A673 (cell line): Measurements from ENCODE around the gene PRKAR2B. TPM values are rescaled to one million over a fixed set of nuclear protein-coding genes. Genes with fewer than 3 reads are reported as not detected.

Experiments
- BruUV-seq: library from RNA; stranded (reverse); fragments of 400-500 nt; replicated peaks from 2 replicates; lab custom pipeline; 2021; lab: Mats Ljungman, UMichigan
- CTCF ChIA-PET: fragments of 300-600 bp; sonication (Branson Sonifier 250); formaldehyde crosslinking; loops from one replicate; lab custom pipeline; 2022; ENCODE audit warnings: antibody characterized with exemption; lab: Charles Lee
- POLR2A ChIA-PET: fragments of 300-600 bp; sonication (Branson Sonifier 250); formaldehyde crosslinking; loops from one replicate; lab custom pipeline; 2022; ENCODE audit warnings: antibody characterized with exemption; ENCODE audit not compliant: low non-redundant PET; lab: Charles Lee
- DNase-seq: peaks from one replicate; pipeline ENCODE4 v3.0.0-alpha.2; 2015; ENCODE audit warnings: low spot score
- H3K27ac ChIP-seq: fragments of 200-600 bp; sonication (generic); 2 replicates; pipeline ENCODE4 v1.5.1; 2016; ENCODE audit warnings: mixed run types, low read depth, mild to moderate bottlenecking, mixed read lengths, antibody characterized with exemption, low read length; ENCODE audit not compliant: poor library complexity, severe bottlenecking
- H3K27me3 ChIP-seq: fragments of 200-600 bp; sonication (generic); replicated peaks from 2 replicates; pipeline ENCODE4 v1.6.1; 2017; ENCODE audit warnings: mixed run types, low read depth, mild to moderate bottlenecking, mixed read lengths, antibody characterized with exemption, low read length; ENCODE audit not compliant: insufficient read depth, poor library complexity
- H3K36me3 ChIP-seq: fragments of 200-600 bp; sonication (generic); 2 replicates; pipeline ENCODE4 v1.6.1; 2016; ENCODE audit warnings: mixed run types, mild to moderate bottlenecking, mixed read lengths, antibody characterized with exemption, low read length; ENCODE audit not compliant: insufficient read depth, poor library complexity, severe bottlenecking
- H3K4me1 ChIP-seq: fragments of 200-600 bp; sonication (generic); 2 replicates; pipeline ENCODE4 v1.6.1; 2017; ENCODE audit warnings: mixed run types, mild to moderate bottlenecking, mixed read lengths, antibody characterized with exemption, low read length; ENCODE audit not compliant: insufficient read depth, poor library complexity, severe bottlenecking
- H3K4me3 ChIP-seq: fragments of 200-600 bp; sonication (generic); 2 replicates; pipeline ENCODE4 v1.5.1; 2016; ENCODE audit warnings: low read depth, mixed run types, mild to moderate bottlenecking, mixed read lengths, low read length; ENCODE audit not compliant: poor library complexity, severe bottlenecking
- H3K9me3 ChIP-seq: fragments of 200-600 bp; sonication (generic); 2 replicates; pipeline ENCODE4 v1.6.1; 2016; ENCODE audit warnings: mixed run types, low read depth, mild to moderate bottlenecking, mixed read lengths, antibody characterized with exemption, low read length; ENCODE audit not compliant: poor library complexity, severe bottlenecking
- CTCF ChIP-seq: fragments of 300-800, 200-600 bp; sonication (generic); conservative IDR thresholded peaks from 2 replicates; pipeline ENCODE4 v1.5.1; 2017; ENCODE audit warnings: low read depth, mild to moderate bottlenecking, antibody characterized with exemption, low read length, moderate library complexity, mixed read lengths
- EZH2 ChIP-seq: fragments of 200-600 bp; sonication (generic); IDR thresholded peaks from 2 replicates; pipeline ENCODE4 v1.6.1; 2017; ENCODE audit warnings: borderline replicate concordance, low read depth, mild to moderate bottlenecking, mixed read lengths, antibody characterized with exemption, low read length; ENCODE audit not compliant: poor library complexity, severe bottlenecking
- intact Hi-C: fragments of 100-400 bp; cut with micrococcal nuclease; formaldehyde crosslinking; loops from one replicate; pipeline ENCODE4 v1.10.0; 2022; ENCODE audit not compliant: unreplicated experiment
- total RNA-seq: library from RNA; stranded (reverse); gene quantifications from 2 replicates; pipeline ENCODE4 v1.2.3, GENCODE V29; 2021

PRKAR2B gene
- total RNA-seq, 1 experiment from 2014 or later, result 4.8 TPM

- no peak for DNase-seq
- H3K27ac ChIP-seq, result no peak overlapping the region
- no peak overlapping the region for H3K4me3 ChIP-seq
- intact Hi-C loops, result no loop called here
- TF ChIP-seq CTCF, result no peak
- no peak for TF ChIP-seq EZH2
- no peaks in the 10 kb centered on the region for H3K27me3 ChIP-seq
- no TSS peak for BruUV-seq
- no peaks in the 10 kb centered on the region for H3K4me1 ChIP-seq
- ChIA-PET CTCF (no interaction called here), POLR2A (no interaction called here)
- no peaks in the 10 kb centered on the region for H3K9me3 ChIP-seq
- H3K36me3 ChIP-seq, result no peaks in the 10 kb centered on the region
Observed at GRCh38 chr7:107160389-107160788, 115.9 kb downstream of the PRKAR2B start.

- intact Hi-C loops, result no loop called here
Observed at GRCh38 chr7:107161415-107161814, 116.9 kb downstream of the PRKAR2B start.

GRCh38 chr7:107162475-107162874, 118.0 kb downstream of the PRKAR2B start:
- POLR2A ChIA-PET, result interaction anchor here (0.6 kb wide), 1 partner anchor 32 kb away, joined by 3 read pairs; no protein-coding TSS in a partner anchor

More at GRCh38 chr7:107161415-107161814, 116.9 kb downstream of the PRKAR2B start:
- H3K4me3 ChIP-seq, result no peak overlapping the region
- H3K9me3 ChIP-seq, result no peaks in the 10 kb centered on the region
- CTCF ChIA-PET, result no interaction called here
- DNase-seq, result no peak
- POLR2A ChIA-PET, result no interaction called here
- no peaks in the 10 kb centered on the region for H3K27me3 ChIP-seq
- peaks cover 1% of the 10 kb centered on the region for H3K4me1 ChIP-seq
- H3K27ac ChIP-seq, result no peak overlapping the region
- H3K36me3 ChIP-seq, result no peaks in the 10 kb centered on the region
- no TSS peak for BruUV-seq
- no peak for TF ChIP-seq EZH2
- TF ChIP-seq CTCF, result no peak

More at GRCh38 chr7:107162475-107162874, 118.0 kb downstream of the PRKAR2B start:
- H3K4me3 ChIP-seq, result no peak overlapping the region
- CTCF ChIA-PET, result no interaction called here
- intact Hi-C loops, result no loop called here
- no peak for DNase-seq
- TF ChIP-seq EZH2 (no peak), CTCF (no peak)
- no peaks in the 10 kb centered on the region for H3K36me3 ChIP-seq
- no peaks in the 10 kb centered on the region for H3K27me3 ChIP-seq
- no peaks in the 10 kb centered on the region for H3K9me3 ChIP-seq
- BruUV-seq, result no TSS peak
- H3K4me1 ChIP-seq, result peaks cover 5% of the 10 kb centered on the region
- no peak overlapping the region for H3K27ac ChIP-seq
